ENCODE measurements around the gene RFX4.
A peak's percentile ranks its signal among the peaks of the same experiment; 100 is the strongest.

The RFX4 gene

GRCh38 chr12:106594447-106594846, 11.6 kb downstream of the RFX4 start:
- no peak for DNase-seq

- no peak for DNase-seq
Observed at GRCh38 chr12:106595268-106595667, 12.5 kb downstream of the RFX4 start.

- DNase-seq: no peak
Observed at GRCh38 chr12:106598003-106598402, 15.2 kb downstream of the RFX4 start.

- no peak for DNase-seq
Observed at GRCh38 chr12:106599302-106599701, 16.5 kb downstream of the RFX4 start.

GRCh38 chr12:106600503-106600902, 17.7 kb downstream of the RFX4 start:
- DNase-seq: no peak

GRCh38 chr12:106601031-106601430, 18.2 kb downstream of the RFX4 start:
- no peak for DNase-seq

GRCh38 chr12:106601496-106601895, 18.7 kb downstream of the RFX4 start:
- DNase-seq: no peak

- DNase-seq: no peak
Observed at GRCh38 chr12:106602076-106602475, 19.3 kb downstream of the RFX4 start.

GRCh38 chr12:106605254-106605653, 22.4 kb downstream of the RFX4 start:
- DNase-seq: no peak

GRCh38 chr12:106620588-106620987, 37.8 kb downstream of the RFX4 start:
- peak; percentile 29 for DNase-seq

- DNase-seq: no peak
Observed at GRCh38 chr12:106625976-106626375, 43.2 kb downstream of the RFX4 start.

- DNase-seq: peak; percentile 19
Observed at GRCh38 chr12:106629797-106630659, 47.2 kb downstream of the RFX4 start.

- DNase-seq: no peak
Observed at GRCh38 chr12:106631150-106631549, 48.3 kb downstream of the RFX4 start.

GRCh38 chr12:106631797-106632196, 49.0 kb downstream of the RFX4 start:
- no peak for DNase-seq

- no peak for DNase-seq
Observed at GRCh38 chr12:106632797-106633450, 50.1 kb downstream of the RFX4 start.

GRCh38 chr12:106633451-106633823, 50.6 kb downstream of the RFX4 start:
- DNase-seq: no peak

- no peak for DNase-seq
Observed at GRCh38 chr12:106634206-106634605, 51.4 kb downstream of the RFX4 start.

GRCh38 chr12:106643000-106643399, 60.2 kb downstream of the RFX4 start:
- DNase-seq: no peak

GRCh38 chr12:106644335-106645073, 61.7 kb downstream of the RFX4 start:
- no peak for DNase-seq

GRCh38 chr12:106645074-106645421, 62.2 kb downstream of the RFX4 start:
- no peak for DNase-seq

- no peak for DNase-seq
Observed at GRCh38 chr12:106645465-106646330, 62.9 kb downstream of the RFX4 start.

- no peak for DNase-seq
Observed at GRCh38 chr12:106646472-106646871, 63.7 kb downstream of the RFX4 start.
